Transverse colon (tissue), 4 donors: ENCODE data around the gene FCER2. TPM values are rescaled to one million over a fixed set of nuclear protein-coding genes. Genes with fewer than 3 reads are reported as not detected.

Experiments used
- DNase-seq: peaks from one replicate; pipeline ENCODE4 v3.0.0-alpha.2; 2019
- H3K27ac ChIP-seq, 4 donors: fragments of 200-600 bp; sonication (generic); 2 replicates each; pipeline ENCODE4 v1.5.1; 2016 to 2018; ENCODE audit warnings: inconsistent platforms in 4 of 4
- H3K27me3 ChIP-seq: fragments of 200-600 bp; sonication (generic); 2 replicates; pipeline ENCODE4 v1.5.1; 2017; ENCODE audit warnings: inconsistent platforms
- H3K36me3 ChIP-seq, 4 donors: fragments of 200-600 bp; sonication (generic); 2 replicates each; pipeline ENCODE4 v1.5.1; 2017 to 2019; ENCODE audit warnings: inconsistent platforms in 4 of 4
- H3K4me1 ChIP-seq, 4 donors: fragments of 200-600 bp; sonication (generic); 2 replicates each; pipeline ENCODE4 v1.5.1; 2017 to 2020; ENCODE audit warnings: inconsistent platforms in 4 of 4
- H3K4me3 ChIP-seq, 4 donors: fragments of 200-600 bp; sonication (generic); 1 replicate in 1 of 4; 2 replicates in 3 of 4; pipeline versions ENCODE4 v1.5.1 to v1.6.1; 2017 to 2019; ENCODE audit warnings: inconsistent platforms in 4 of 4
- H3K9me3 ChIP-seq, 2 donors: fragments of 200-600 bp; sonication (generic); 2 replicates each; pipeline ENCODE4 v1.5.1; 2017 to 2019; ENCODE audit warnings: inconsistent platforms in 2 of 2
- EP300 ChIP-seq: sonication (generic); formaldehyde crosslinking; IDR thresholded peaks from one replicate; pipeline ENCODE4 v1.6.1; 2017; ENCODE audit warnings: antibody characterized with exemption, low read depth
- POLR2A ChIP-seq: fragments of 450-650 bp; IDR thresholded peaks from one replicate; pipeline ENCODE4 v1.6.1; 2016; ENCODE audit warnings: antibody characterized with exemption, mild to moderate bottlenecking, moderate library complexity
- POLR2AphosphoS5 ChIP-seq, 3 donors: sonication (generic); formaldehyde crosslinking; IDR thresholded peaks; one replicate each; pipeline ENCODE4 v1.6.1; 2016; ENCODE audit warnings: antibody characterized with exemption in 3 of 3
- WGBS, 2 donors: methylation state at CpG; one replicate each; pipeline ENCODE4 v1.1.5; 2018; ENCODE audit warnings: low coverage in 1 of 2; 5-methylcytosine and 5-hydroxymethylcytosine counted together
- in situ Hi-C, 4 donors: fragments of 200-750 bp; cut with MboI; loops; one replicate each; pipeline versions ENCODE4 v1.15.0 to v1.15.1; 2017; ENCODE audit warnings: low sequenced_read_pairs in 3 of 4, low pct_ligation_motif_present in 1 of 4, low pct_unique_long_range_greater_than_20kb in 1 of 4
- intact Hi-C: fragments of 100-400 bp; cut with DNase I; formaldehyde crosslinking; loops from one replicate; pipeline ENCODE4 v1.15.1; 2023; ENCODE audit warnings: low total_unique reads
- total RNA-seq, 4 donors: library from RNA; depleted of rRNA; stranded (reverse); fragments of >200 nt; gene quantifications; one replicate each; pipeline ENCODE4 v1.1.0, GENCODE V29; 2016
- TF ChIP-seq, protein P1 (sequence below), 5 experiments: fragments of 200-600 bp in 3 of 5; fragments of 450-650 bp in 2 of 5; sonication (generic) in 3 of 5; IDR thresholded peaks; 1 replicate in 2 of 5; 2 replicates in 3 of 5; pipeline ENCODE4 v1.5.1; 2016 to 2017; ENCODE audit warnings: antibody characterized with exemption in 5 of 5, inconsistent platforms in 3 of 5, mild to moderate bottlenecking in 2 of 5, moderate library complexity in 1 of 5

Gene FCER2
- total RNA-seq, 4 donors from 2014 or later, result 0.27 to 10.1 (median 4.3) TPM; not detected in 1

GRCh38 chr19:7692417-7693088, 9.4 kb downstream of the FCER2 start:
- no peaks in the 10 kb centered on the region for H3K27me3 ChIP-seq

GRCh38 chr19:7691497-7691896, 10.4 kb downstream of the FCER2 start:
- H3K9me3 ChIP-seq, result no peaks in the 10 kb centered on the region
- DNase-seq, result no peak
- intact Hi-C loops, result no loop called here
- TF ChIP-seq POLR2A (no peak), POLR2AphosphoS5 (IDR thresholded peaks at IDR 0.05) (no peak), EP300 (no peak)
- TF ChIP-seq, protein P1, sequence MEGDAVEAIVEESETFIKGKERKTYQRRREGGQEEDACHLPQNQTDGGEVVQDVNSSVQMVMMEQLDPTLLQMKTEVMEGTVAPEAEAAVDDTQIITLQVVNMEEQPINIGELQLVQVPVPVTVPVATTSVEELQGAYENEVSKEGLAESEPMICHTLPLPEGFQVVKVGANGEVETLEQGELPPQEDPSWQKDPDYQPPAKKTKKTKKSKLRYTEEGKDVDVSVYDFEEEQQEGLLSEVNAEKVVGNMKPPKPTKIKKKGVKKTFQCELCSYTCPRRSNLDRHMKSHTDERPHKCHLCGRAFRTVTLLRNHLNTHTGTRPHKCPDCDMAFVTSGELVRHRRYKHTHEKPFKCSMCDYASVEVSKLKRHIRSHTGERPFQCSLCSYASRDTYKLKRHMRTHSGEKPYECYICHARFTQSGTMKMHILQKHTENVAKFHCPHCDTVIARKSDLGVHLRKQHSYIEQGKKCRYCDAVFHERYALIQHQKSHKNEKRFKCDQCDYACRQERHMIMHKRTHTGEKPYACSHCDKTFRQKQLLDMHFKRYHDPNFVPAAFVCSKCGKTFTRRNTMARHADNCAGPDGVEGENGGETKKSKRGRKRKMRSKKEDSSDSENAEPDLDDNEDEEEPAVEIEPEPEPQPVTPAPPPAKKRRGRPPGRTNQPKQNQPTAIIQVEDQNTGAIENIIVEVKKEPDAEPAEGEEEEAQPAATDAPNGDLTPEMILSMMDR (IDR thresholded peaks at IDR 0.05), result no peak
- H3K4me1 ChIP-seq, result no peaks in the 10 kb centered on the region
- H3K4me3 ChIP-seq, result no peak overlapping the region
- no peaks in the 10 kb centered on the region for H3K27me3 ChIP-seq
- in situ Hi-C loops, result no loop called here
- no peaks in the 10 kb centered on the region for H3K36me3 ChIP-seq
- no peak overlapping the region for H3K27ac ChIP-seq

More at GRCh38 chr19:7692417-7693088, 9.4 kb downstream of the FCER2 start:
- no peaks in the 10 kb centered on the region for H3K9me3 ChIP-seq
- no peak overlapping the region for H3K4me3 ChIP-seq
- intact Hi-C loops (no loop called here), in situ Hi-C loops (no loop called here)
- TF ChIP-seq EP300, result no peak
- no peaks in the 10 kb centered on the region for H3K36me3 ChIP-seq
- WGBS, 2 donors, result 73 to 86% methylated on average over 6 to 13 of the region's 13 CpGs
- no peak for DNase-seq
- no peaks in the 10 kb centered on the region for H3K4me1 ChIP-seq
- H3K27ac ChIP-seq, result no peak overlapping the region

GRCh38 chr19:7690779-7691258, 11.1 kb downstream of the FCER2 start:
- H3K36me3 ChIP-seq, result no peaks in the 10 kb centered on the region
- H3K27me3 ChIP-seq, result no peaks in the 10 kb centered on the region
- H3K4me1 ChIP-seq, result no peaks in the 10 kb centered on the region
- intact Hi-C loops, result no loop called here
- in situ Hi-C loops, result no loop called here
- H3K4me3 ChIP-seq, result no peak overlapping the region
- no peak overlapping the region for H3K27ac ChIP-seq
- DNase-seq, result no peak
- WGBS, 2 donors, result 43 to 82% methylated on average over 4 to 8 of the region's 8 CpGs
- no peaks in the 10 kb centered on the region for H3K9me3 ChIP-seq
- TF ChIP-seq POLR2AphosphoS5 (IDR thresholded peaks at IDR 0.05), result no peak
- TF ChIP-seq EP300, result no peak
- TF ChIP-seq, protein P1 (IDR thresholded peaks at IDR 0.05), result no peak
- TF ChIP-seq POLR2A, result no peak

DNA sequence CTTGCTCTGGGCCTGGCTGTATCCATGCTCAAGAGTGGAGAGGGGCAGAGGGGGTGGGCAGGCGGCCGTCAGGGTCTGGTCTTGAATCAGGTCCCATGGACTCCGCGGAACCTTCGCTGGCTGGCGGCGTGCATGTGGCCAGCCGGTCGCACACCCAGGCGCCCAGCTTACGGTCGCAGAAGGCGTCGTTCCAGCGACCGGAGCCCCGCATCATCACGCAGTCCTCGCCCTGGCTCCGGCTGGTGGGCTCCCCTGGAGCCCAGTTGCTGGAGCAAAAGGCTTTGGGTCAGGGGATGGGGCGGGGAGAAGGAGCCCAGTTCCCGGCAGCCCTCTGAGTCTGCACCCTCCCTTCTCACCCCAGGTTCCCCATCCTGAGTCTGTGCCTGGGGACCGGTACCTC, 12.8 kb downstream of the FCER2 start:
- Histone ChIP-seq H3K36me3 (no peaks in the 10 kb centered on the region), H3K4me1 (no peaks in the 10 kb centered on the region), H3K27ac (no peak overlapping the region), H3K27me3 (no peaks in the 10 kb centered on the region), H3K4me3 (no peak overlapping the region), H3K9me3 (no peaks in the 10 kb centered on the region)
- DNase-seq, result no peak
- intact Hi-C loops, result loop anchor here (10.0 kb wide), 1 partner anchor 594 kb away; no protein-coding TSS in a partner anchor
- in situ Hi-C loops, result loop anchor here in 1 of 4 donors (10.0 kb wide), 1 partner anchor 124 kb away; no protein-coding TSS in a partner anchor
- TF ChIP-seq, protein P1 (IDR thresholded peaks at IDR 0.05), result no peak
- TF ChIP-seq EP300 (no peak), POLR2A (no peak), POLR2AphosphoS5 (IDR thresholded peaks at IDR 0.05) (no peak)
- WGBS, 2 donors, result 47% methylated on average over 14 of the region's 23 CpGs; no CpG with 5 or more reads in 1 of the 2 donors
